Brain microvascular endothelial cell (primary cell): ENCODE measurements around the gene FOXP4.

Experiments used
- DNase-seq: peaks from one replicate; pipeline ENCODE4 v3.0.0-alpha.2; 2020
- H3K27ac ChIP-seq: fragments of 250-450 bp; sonication (Bioruptor Pico); 2 replicates; pipeline ENCODE4 v1.5.1; 2020; ENCODE audit warnings: mild to moderate bottlenecking, moderate library complexity
- H3K27me3 ChIP-seq: fragments of 250-450 bp; sonication (Bioruptor Pico); replicated peaks from 2 replicates; pipeline ENCODE4 v1.5.1; 2020; ENCODE audit warnings: mild to moderate bottlenecking
- H3K36me3 ChIP-seq: fragments of 250-450 bp; sonication (Bioruptor Pico); replicated peaks from 2 replicates; pipeline ENCODE4 v1.5.1; 2020; ENCODE audit warnings: mild to moderate bottlenecking
- H3K4me3 ChIP-seq: 2 replicates; pipeline ENCODE4 v1.5.1; 2011; ENCODE audit warnings: low read depth, mild to moderate bottlenecking, control low read depth, low read length, moderate library complexity
- in situ Hi-C: cut with HindIII; loops from 2 replicates; pipeline ENCODE4 v1.10.0; 2017; ENCODE audit warnings: low sequenced_read_pairs, low pct_ligation_motif_present
- TF ChIP-seq, protein P1 (sequence below): IDR thresholded peaks from 2 replicates; pipeline ENCODE4 v1.5.1; 2011; ENCODE audit warnings: low read depth, mild to moderate bottlenecking, moderate library complexity, low read length, control low read depth, inconsistent platforms; ENCODE audit errors: missing control alignments

FOXP4 gene

DNA sequence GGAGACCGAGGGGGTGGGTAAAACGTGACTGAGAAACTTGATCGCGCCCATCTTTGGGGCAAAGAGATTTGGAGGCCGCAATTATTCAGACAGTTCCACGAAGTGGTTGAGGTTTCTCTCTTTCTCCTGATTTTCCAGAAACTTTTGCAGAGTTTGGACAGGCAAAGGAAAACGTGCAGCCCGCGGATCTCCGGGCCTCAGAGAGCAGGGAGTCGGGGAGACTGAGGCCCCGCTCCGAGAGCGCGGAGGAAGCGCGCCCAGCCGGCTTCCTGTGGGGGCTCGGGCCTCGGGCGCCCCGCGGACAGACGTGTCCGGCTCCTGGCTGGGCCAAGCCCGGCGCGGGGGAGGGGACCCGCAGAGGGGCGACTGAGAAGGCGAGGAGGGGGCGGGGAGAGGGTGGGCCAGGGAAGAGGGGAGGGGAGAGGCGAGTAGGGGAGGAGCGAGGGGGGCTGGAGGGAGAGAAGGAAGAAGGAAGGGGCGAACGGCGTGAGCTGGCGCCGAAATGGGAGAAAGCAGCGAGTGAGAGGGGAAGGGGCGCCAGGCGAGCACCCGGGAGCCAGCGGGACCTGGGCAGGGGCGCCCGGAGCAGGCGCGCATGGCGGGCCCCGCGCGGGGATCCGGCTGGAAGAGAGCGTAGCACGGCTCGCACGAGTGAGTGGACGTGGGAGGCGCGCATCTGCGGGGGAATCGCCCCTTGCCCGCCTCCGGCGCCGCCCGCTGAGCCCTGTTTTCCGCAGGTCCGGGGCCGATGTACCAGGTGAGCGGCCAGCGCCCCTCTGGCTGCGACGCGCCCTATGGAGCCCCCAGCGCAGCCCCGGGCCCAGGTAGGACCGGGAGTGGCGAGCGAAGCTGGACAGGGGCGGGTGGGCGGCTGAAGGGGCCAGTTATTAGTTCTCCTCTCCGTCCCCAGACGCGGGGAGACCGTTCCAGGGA lies 92.1 kb downstream of the FOXP4 start, which contains the start of gene MDFI:
MDFI (plus strand) TSS at position 467 of the 933 bp plus-strand sequence; CDS start at position 749, 282 bp downstream.
- peak within 1 kb of the TSS; percentile 68 for H3K4me3 ChIP-seq
- TF ChIP-seq, protein P1, sequence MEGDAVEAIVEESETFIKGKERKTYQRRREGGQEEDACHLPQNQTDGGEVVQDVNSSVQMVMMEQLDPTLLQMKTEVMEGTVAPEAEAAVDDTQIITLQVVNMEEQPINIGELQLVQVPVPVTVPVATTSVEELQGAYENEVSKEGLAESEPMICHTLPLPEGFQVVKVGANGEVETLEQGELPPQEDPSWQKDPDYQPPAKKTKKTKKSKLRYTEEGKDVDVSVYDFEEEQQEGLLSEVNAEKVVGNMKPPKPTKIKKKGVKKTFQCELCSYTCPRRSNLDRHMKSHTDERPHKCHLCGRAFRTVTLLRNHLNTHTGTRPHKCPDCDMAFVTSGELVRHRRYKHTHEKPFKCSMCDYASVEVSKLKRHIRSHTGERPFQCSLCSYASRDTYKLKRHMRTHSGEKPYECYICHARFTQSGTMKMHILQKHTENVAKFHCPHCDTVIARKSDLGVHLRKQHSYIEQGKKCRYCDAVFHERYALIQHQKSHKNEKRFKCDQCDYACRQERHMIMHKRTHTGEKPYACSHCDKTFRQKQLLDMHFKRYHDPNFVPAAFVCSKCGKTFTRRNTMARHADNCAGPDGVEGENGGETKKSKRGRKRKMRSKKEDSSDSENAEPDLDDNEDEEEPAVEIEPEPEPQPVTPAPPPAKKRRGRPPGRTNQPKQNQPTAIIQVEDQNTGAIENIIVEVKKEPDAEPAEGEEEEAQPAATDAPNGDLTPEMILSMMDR = no peak
- no peaks in the 10 kb centered on the region for H3K36me3 ChIP-seq
- no peak within 1 kb of the TSS for H3K27ac ChIP-seq
- H3K27me3 ChIP-seq = no peaks in the 10 kb centered on the region
- in situ Hi-C loops = no loop called here
- DNase-seq = no peak

DNA sequence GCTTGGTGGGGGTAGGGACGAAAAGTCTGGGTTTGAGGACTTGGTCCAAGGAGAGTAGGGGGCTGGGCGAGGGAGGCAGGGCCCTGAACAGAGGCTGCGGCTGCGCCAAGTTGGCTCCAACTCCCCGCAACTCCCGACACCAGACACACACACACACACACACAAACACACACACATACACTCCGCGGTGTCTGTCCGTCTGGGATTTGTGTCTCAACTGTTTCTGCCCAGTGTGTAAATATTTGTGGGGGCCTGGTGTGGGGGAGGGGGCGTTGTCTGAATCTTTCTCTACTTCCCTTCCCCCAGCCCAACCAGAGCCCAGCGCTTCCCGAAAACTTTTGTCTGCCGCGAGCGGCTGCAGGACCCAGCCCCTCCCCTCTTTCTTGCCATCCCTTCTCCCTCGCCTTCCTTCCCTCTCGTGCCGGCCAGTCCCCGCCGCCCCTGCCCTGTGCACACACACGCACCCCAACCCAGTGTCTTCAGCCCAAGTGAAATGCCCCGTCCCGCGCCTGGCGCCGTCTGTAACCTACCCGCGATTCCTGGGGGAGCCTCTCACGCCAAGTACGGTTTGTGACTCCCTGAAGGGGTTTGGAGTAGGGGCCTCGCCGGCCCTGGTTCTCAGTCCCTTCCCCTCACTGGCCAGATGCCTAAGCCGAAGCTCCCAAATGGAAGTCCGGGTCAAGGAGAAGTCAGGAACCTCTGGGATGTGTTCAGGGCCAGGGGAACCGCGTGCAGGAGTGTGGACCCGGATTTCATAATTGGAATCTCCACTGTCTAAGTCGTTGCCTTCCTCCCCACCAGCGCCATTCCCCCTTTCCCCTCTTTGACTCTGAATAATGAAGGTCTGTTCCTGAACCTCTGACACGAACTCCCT lies 93.0 kb downstream of the FOXP4 start:
- Histone ChIP-seq H3K27me3 (no peaks in the 10 kb centered on the region), H3K4me3 (peak overlapping the region; percentile 68), H3K36me3 (no peaks in the 10 kb centered on the region), H3K27ac (no peak overlapping the region)
- in situ Hi-C loops = no loop called here
- TF ChIP-seq, protein P1 = no peak
- peak; percentile 41 for DNase-seq

DNA sequence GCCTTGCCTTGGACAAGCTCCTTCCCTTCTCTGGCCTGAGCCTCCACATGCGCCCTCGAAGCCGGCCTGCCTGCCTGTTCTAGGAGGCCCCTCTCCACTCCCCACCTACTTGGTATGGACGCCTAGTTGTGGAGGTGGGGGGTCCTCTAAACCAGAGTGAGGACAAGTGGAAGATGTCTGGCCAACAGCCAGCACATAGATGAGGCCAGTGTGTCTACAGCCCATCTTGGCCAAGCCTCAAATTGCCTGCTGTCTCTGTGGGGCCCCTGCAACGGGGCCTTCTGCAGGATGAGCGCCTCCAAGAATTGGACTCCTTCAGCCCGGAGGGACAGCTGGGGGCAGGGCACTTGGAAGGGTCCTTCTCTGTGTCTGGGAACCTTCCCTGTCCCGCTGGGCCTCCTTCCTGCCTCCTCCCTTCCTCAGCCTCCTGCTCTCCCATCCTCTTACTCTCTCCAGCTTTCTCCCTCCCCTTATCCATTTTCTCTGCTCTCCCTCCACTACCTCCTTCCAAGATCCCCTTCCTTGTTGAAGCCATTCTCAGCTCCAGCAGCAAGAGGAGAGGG lies 93.7 kb downstream of the FOXP4 start:
- H3K4me3 ChIP-seq = peak overlapping the region; percentile 68
- H3K27me3 ChIP-seq = no peaks in the 10 kb centered on the region
- TF ChIP-seq, protein P1 = no peak
- no peak for DNase-seq
- no peak overlapping the region for H3K27ac ChIP-seq
- in situ Hi-C loops = no loop called here
- no peaks in the 10 kb centered on the region for H3K36me3 ChIP-seq

DNA sequence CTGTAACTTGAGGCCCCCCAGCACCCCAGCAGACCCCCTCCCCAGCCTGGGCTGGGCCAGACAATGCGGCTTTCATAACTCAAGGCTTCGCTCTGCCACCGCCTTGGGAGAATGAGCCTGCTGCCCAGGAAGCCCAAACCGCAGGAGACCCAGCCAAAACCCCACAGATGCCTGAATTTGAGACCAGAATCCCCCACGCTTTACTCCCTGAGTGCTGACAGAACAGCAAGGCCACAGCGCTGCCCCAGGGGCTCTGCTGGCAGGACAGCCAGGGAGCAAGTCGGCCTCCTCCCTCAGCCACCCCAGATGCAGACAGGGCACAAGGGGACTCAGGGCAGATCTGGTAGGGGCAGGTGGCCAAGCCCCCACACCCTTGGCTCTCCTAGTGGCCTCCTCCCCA lies 94.2 kb downstream of the FOXP4 start:
- H3K4me3 ChIP-seq = no peak overlapping the region
- TF ChIP-seq, protein P1 = no peak
- DNase-seq = no peak
- in situ Hi-C loops = no loop called here
- no peaks in the 10 kb centered on the region for H3K27me3 ChIP-seq
- H3K36me3 ChIP-seq = no peaks in the 10 kb centered on the region
- no peak overlapping the region for H3K27ac ChIP-seq

DNA sequence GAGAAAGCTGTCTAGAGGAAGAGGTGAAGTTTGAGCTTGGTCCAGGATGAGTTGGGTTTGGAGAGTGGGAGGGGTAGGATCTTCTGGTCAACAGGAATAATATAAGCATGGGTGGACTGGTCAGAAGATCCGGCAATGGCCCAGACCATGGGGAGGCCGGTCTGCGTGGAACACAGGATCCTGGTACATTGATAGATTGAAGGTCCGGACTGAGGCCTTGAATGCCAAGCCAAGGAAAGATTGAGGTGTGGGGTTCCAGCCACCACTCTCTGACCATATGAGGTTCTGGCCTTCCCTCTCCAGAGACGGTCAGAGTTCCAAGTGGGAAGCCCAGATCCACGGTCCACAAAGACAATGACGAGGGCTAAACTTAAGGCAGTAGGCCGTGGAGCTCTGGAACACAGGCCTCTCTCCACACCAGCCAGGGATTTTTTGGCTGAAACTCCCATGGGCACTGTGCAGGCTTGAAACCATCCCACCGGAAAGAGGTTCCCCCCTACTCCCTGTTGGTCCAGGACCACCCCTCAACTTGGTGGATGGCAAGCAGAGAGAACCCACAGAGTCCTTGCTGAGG lies 95.3 kb downstream of the FOXP4 start:
- H3K27ac ChIP-seq = no peak overlapping the region
- no peaks in the 10 kb centered on the region for H3K27me3 ChIP-seq
- H3K36me3 ChIP-seq = no peaks in the 10 kb centered on the region
- TF ChIP-seq, protein P1 = no peak
- in situ Hi-C loops = no loop called here
- no peak for DNase-seq
- no peak overlapping the region for H3K4me3 ChIP-seq
